GM18870 (cell line): ENCODE measurements around the gene WDR35.

Experiments
- ATAC-seq: cut with Tn5 transposase; IDR thresholded peaks from one replicate; pipeline ENCODE4 v1.9.1; 2021; ENCODE audit warnings: moderate library complexity; ENCODE audit not compliant: unreplicated experiment

Gene WDR35

GRCh38 chr2:19872302-19872701 is 117.6 kb downstream of the WDR35 start:
- ATAC-seq, result no peak

GRCh38 chr2:19871836-19872235 is 118.1 kb downstream of the WDR35 start:
- no peak for ATAC-seq

GRCh38 chr2:19870792-19871191 is 119.1 kb downstream of the WDR35 start:
- ATAC-seq, result no peak

- ATAC-seq, result no peak
Measured at GRCh38 chr2:19868701-19869580, 121.0 kb downstream of the WDR35 start.

GRCh38 chr2:19868224-19868623 is 121.7 kb downstream of the WDR35 start:
- ATAC-seq, result no peak

GRCh38 chr2:19866771-19867170 is 123.1 kb downstream of the WDR35 start:
- peak; percentile 72 for ATAC-seq

GRCh38 chr2:19865151-19865550 is 124.8 kb downstream of the WDR35 start:
- ATAC-seq, result no peak

- ATAC-seq, result no peak
Measured at GRCh38 chr2:19864381-19864780, 125.5 kb downstream of the WDR35 start.

GRCh38 chr2:19863303-19864041 is 126.4 kb downstream of the WDR35 start:
- peak; percentile 43 for ATAC-seq

- no peak for ATAC-seq
Measured at GRCh38 chr2:19861813-19862212, 128.1 kb downstream of the WDR35 start.
